ENCODE measurements around the gene TPX2. TPM values are rescaled to one million over a fixed set of nuclear protein-coding genes. Genes with fewer than 3 reads are reported as not detected.
A peak's percentile ranks its signal among the peaks of the same experiment; 100 is the strongest.

Gene TPX2
- total RNA-seq, 1 experiment from 2014 or later = 119 TPM

GRCh38 chr20:31759836-31760518 is 20.9 kb downstream of the TPX2 start:
- Histone ChIP-seq H3K36me3 (replicated peaks; ENCODE audit: control insufficient read depth, insufficient read depth, low read length) (peaks cover 23% of the 10 kb centered on the region), H3K27me3 (ENCODE audit: control insufficient read depth, insufficient read depth, low read length) (no peaks in the 10 kb centered on the region), H3K4me3 (ENCODE audit: insufficient read depth, low read depth, low read length) (no peak overlapping the region)
- no peak for DNase-seq

DNA sequence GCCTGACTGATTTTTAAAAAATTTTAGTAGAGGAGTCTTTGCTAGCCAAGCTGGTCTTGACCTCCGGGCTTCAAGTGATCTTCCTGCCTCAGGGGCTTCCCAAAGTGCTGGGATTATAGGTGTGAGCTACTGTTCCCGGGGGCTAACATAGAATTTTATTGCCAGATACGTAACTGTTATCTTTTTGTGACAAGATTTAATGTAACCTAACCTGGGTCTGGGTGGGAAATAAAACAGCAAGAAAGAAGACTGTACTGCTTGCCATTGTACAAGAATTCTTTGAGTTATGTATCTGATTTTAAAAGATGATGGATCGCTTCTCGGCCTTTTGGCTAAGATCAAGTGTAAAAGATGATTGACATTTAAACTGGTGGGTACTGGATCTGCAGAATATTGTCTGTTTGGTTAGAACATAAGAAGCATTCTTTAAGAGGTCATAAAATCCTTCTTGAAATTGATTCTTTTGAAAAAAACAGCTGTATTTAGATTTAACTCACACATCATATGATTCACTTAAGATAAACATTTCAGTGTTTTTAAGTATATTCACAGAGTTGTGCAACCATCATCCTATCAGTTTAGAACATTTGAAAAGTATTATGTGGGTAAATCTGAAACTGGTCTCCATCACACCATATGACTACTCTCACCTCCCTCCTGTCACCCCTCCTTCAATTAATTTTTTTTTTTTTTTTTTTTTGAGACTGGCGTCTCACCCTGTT is 21.6 kb downstream of the TPX2 start:
- Histone ChIP-seq H3K36me3 (replicated peaks; ENCODE audit: control insufficient read depth, insufficient read depth, low read length) (peaks cover 23% of the 10 kb centered on the region), H3K4me3 (ENCODE audit: insufficient read depth, low read depth, low read length) (no peak overlapping the region)

GRCh38 chr20:31764641-31765305 is 25.7 kb downstream of the TPX2 start:
- DNase-seq = no peak
- H3K4me3 ChIP-seq (ENCODE audit: insufficient read depth, low read depth, low read length) = no peak overlapping the region
- H3K27me3 ChIP-seq (ENCODE audit: control insufficient read depth, insufficient read depth, low read length) = no peaks in the 10 kb centered on the region
- H3K36me3 ChIP-seq (replicated peaks; ENCODE audit: control insufficient read depth, insufficient read depth, low read length) = peaks cover 29% of the 10 kb centered on the region

More for the DNA sequence above, 21.6 kb downstream of the TPX2 start:
- no peak for DNase-seq
- no peaks in the 10 kb centered on the region for H3K27me3 ChIP-seq (ENCODE audit: control insufficient read depth, insufficient read depth, low read length)

GRCh38 chr20:31767805-31768204 is 28.7 kb downstream of the TPX2 start:
- no peak for DNase-seq
- H3K36me3 ChIP-seq (replicated peaks; ENCODE audit: control insufficient read depth, insufficient read depth, low read length) = peaks cover 37% of the 10 kb centered on the region
- H3K27me3 ChIP-seq (ENCODE audit: control insufficient read depth, insufficient read depth, low read length) = no peaks in the 10 kb centered on the region
- H3K4me3 ChIP-seq (ENCODE audit: insufficient read depth, low read depth, low read length) = no peak overlapping the region

- no peak overlapping the region for H3K4me3 ChIP-seq (ENCODE audit: insufficient read depth, low read depth, low read length)
- no peaks in the 10 kb centered on the region for H3K27me3 ChIP-seq (ENCODE audit: control insufficient read depth, insufficient read depth, low read length)
- H3K36me3 ChIP-seq (replicated peaks; ENCODE audit: control insufficient read depth, insufficient read depth, low read length) = peaks cover 40% of the 10 kb centered on the region
- DNase-seq = no peak
These were observed 30.6 kb downstream of the TPX2 start for GRCh38 chr20:31769681-31770080.

DNA sequence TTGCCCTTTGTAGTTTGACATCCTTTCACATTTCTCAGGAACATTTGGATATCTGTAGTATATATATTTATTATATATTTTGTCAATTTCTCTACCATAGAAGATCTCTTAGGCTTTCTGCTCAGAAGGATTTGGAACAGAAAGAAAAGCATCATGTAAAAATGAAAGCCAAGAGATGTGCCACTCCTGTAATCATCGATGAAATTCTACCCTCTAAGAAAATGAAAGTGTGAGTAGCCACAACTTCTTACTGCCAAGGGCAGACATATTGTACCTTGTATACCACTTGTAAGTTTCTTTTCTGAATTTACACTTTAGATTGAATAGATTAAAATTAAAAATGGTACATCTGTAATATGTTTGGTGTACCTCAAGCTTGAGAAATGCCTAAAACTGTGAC is 31.2 kb downstream of the TPX2 start:
- Histone ChIP-seq H3K27me3 (ENCODE audit: control insufficient read depth, insufficient read depth, low read length) (no peaks in the 10 kb centered on the region), H3K36me3 (replicated peaks; ENCODE audit: control insufficient read depth, insufficient read depth, low read length) (peaks cover 40% of the 10 kb centered on the region), H3K4me3 (ENCODE audit: insufficient read depth, low read depth, low read length) (no peak overlapping the region)
- no peak for DNase-seq

- no peaks in the 10 kb centered on the region for H3K27me3 ChIP-seq (ENCODE audit: control insufficient read depth, insufficient read depth, low read length)
- H3K4me3 ChIP-seq (ENCODE audit: insufficient read depth, low read depth, low read length) = no peak overlapping the region
- no peak for DNase-seq
- H3K36me3 ChIP-seq (replicated peaks; ENCODE audit: control insufficient read depth, insufficient read depth, low read length) = peaks cover 49% of the 10 kb centered on the region
These were observed 35.3 kb downstream of the TPX2 start for GRCh38 chr20:31774408-31774807.

- Histone ChIP-seq H3K36me3 (replicated peaks; ENCODE audit: control insufficient read depth, insufficient read depth, low read length) (peaks cover 49% of the 10 kb centered on the region), H3K27me3 (ENCODE audit: control insufficient read depth, insufficient read depth, low read length) (no peaks in the 10 kb centered on the region), H3K4me3 (ENCODE audit: insufficient read depth, low read depth, low read length) (no peak overlapping the region)
- DNase-seq = no peak
These were observed 41.7 kb downstream of the TPX2 start for GRCh38 chr20:31780839-31781238.

GRCh38 chr20:31781945-31782344 is 42.9 kb downstream of the TPX2 start:
- DNase-seq = no peak
- Histone ChIP-seq H3K4me3 (ENCODE audit: insufficient read depth, low read depth, low read length) (no peak overlapping the region), H3K27me3 (ENCODE audit: control insufficient read depth, insufficient read depth, low read length) (no peaks in the 10 kb centered on the region), H3K36me3 (replicated peaks; ENCODE audit: control insufficient read depth, insufficient read depth, low read length) (peaks cover 53% of the 10 kb centered on the region)

DNA sequence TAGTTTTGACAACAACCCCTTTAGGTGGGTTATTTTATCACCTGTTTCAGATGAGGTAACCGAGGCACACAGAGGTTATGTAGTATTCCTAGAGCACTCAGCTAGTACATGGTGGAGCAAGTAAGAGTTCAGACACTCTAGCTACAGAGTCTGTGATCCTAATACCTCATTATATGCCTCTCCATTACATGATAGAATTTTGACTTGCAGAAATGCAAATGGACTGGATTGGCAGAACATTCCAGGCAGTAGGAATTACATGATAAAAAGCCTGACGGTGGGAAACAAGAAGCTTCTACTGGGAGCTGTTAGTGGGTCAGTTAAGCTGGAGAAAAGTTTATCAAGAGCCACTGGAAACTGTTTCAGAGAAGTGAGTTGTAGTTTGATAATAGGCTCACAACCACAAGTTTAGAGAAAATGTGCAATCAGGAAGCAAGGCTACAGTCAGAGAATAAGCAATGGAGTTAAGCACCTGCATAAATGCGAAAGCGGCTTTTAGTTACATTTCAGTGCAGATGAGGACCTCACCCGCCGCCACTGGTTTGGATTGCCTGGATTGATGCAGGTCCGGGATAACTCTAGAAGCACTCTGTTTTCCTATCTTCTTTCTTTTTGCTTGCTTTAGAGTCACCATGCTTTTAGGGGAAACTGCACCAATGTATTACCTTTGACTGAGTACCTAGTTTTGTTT is 45.4 kb downstream of the TPX2 start:
- peaks cover 47% of the 10 kb centered on the region for H3K36me3 ChIP-seq (replicated peaks; ENCODE audit: control insufficient read depth, insufficient read depth, low read length)
- H3K27me3 ChIP-seq (ENCODE audit: control insufficient read depth, insufficient read depth, low read length) = no peaks in the 10 kb centered on the region
- H3K4me3 ChIP-seq (ENCODE audit: insufficient read depth, low read depth, low read length) = no peak overlapping the region
- peak; percentile 35 for DNase-seq

DNA sequence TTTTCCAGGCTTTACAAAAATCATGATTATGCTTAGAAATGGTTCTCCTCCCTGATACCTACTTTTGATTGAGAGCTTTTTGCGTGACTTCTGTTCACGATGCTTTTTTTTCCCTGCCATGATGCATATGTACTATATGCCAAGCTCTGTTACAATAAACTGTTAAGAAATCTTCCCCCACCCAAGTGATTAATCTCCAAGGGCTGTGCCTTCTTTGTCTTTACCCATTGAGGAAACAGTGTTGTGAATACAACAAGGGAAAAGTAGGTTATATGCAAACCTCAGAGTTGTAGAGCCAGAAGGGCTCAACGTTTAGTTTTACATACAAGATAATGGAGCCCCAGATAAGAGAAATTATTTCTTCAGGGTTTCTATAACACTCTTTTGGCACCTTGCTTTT is 46.0 kb downstream of the TPX2 start:
- DNase-seq = no peak
- H3K36me3 ChIP-seq (replicated peaks; ENCODE audit: control insufficient read depth, insufficient read depth, low read length) = peaks cover 47% of the 10 kb centered on the region

DNA sequence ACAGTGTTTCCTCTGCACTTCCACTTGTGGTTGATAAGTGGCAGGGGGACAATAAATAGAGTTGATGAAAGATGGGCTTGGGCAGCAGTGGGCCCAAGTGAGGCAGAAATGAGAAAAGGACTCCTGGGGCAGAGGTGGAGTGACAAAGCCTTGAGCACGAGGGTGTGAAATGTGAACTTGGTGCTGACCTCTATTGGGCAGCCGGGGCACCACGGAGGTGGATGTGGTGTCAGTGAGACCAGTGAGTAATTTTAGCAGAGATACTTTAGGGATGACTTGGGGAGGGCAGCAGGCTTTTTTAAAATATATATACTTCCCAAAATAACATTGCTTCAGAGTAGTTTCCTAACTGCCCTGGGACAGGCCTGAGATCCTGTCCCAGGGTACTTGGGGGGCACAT is 49.5 kb downstream of the TPX2 start:
- peak; percentile 70 for DNase-seq
- H3K4me3 ChIP-seq (ENCODE audit: insufficient read depth, low read depth, low read length) = no peak overlapping the region
- peaks cover 50% of the 10 kb centered on the region for H3K36me3 ChIP-seq (replicated peaks; ENCODE audit: control insufficient read depth, insufficient read depth, low read length)
- H3K27me3 ChIP-seq (ENCODE audit: control insufficient read depth, insufficient read depth, low read length) = no peaks in the 10 kb centered on the region

More for the DNA sequence above, 46.0 kb downstream of the TPX2 start:
- no peaks in the 10 kb centered on the region for H3K27me3 ChIP-seq (ENCODE audit: control insufficient read depth, insufficient read depth, low read length)
- no peak overlapping the region for H3K4me3 ChIP-seq (ENCODE audit: insufficient read depth, low read depth, low read length)

DNA sequence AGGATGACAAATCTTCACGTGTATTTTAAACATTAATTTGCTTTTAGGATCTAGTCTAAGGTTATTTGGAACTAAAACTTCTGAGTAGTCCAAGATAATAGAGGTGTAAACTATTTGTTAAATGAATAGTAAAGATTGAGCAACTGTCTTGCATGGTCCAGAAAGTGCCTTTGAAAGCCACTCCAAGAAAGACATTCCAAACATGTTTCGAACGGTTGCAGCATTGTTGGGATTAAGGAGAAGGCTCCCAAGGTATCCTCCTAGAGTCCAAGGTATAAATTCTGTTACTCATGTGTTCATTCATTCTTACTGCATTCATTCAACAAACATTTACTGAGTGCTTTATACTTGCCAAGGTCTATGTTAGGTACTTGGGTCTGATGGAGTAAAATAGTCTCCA is 51.3 kb downstream of the TPX2 start:
- no peaks in the 10 kb centered on the region for H3K27me3 ChIP-seq (ENCODE audit: control insufficient read depth, insufficient read depth, low read length)
- DNase-seq = no peak
- H3K4me3 ChIP-seq (ENCODE audit: insufficient read depth, low read depth, low read length) = no peak overlapping the region
- H3K36me3 ChIP-seq (replicated peaks; ENCODE audit: control insufficient read depth, insufficient read depth, low read length) = peaks cover 53% of the 10 kb centered on the region

DNA sequence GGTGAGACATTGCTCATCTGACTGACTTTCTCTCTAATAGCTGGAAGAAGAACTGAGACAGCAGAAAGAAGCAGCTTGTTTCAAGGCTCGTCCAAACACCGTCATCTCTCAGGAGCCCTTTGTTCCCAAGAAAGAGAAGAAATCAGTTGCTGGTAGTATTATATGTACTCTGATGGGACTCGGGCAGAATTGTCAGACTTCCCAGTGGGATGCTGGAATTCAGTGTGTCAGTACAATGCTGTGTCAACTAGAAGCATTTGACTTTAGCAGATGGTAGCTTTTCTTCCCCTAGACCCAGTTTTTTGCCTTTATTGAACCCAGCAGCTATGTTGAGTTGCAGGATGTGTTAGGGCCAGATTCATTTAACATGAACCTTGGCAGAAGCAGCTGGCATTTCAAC is 58.3 kb downstream of the TPX2 start:
- DNase-seq = no peak
- Histone ChIP-seq H3K36me3 (replicated peaks; ENCODE audit: control insufficient read depth, insufficient read depth, low read length) (peaks cover 55% of the 10 kb centered on the region), H3K27me3 (ENCODE audit: control insufficient read depth, insufficient read depth, low read length) (no peaks in the 10 kb centered on the region), H3K4me3 (ENCODE audit: insufficient read depth, low read depth, low read length) (no peak overlapping the region)

Data from H7 (cell line).